Measurements from ENCODE around the gene EFCAB6.

Gene EFCAB6

DNA sequence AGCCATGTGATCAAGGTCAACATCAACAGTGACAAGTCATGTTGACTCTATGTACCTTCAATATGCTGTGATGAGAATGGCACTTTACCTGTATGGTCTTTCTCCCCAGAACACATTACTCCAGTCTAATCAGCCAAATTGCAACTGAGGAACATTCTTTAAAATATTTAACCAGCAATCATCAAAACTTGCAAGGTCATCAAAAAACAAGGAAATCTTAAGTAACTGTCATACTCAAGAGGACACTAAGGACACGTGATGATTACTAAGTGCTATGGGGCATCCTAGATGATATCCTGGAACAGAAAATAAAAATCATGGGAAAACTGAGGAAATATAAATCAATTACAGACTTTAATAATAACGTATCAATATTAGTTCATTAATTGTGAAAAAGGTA, 118.9 kb downstream of the EFCAB6 start:
- DNase-seq = no peak
- no peak overlapping the region for H3K27ac ChIP-seq
- no peaks in the 10 kb centered on the region for H3K36me3 ChIP-seq (replicated peaks)
- no peaks in the 10 kb centered on the region for H3K27me3 ChIP-seq (replicated peaks)
- in situ Hi-C loops (cut with HindIII; ENCODE audit: low pct_ligation_motif_present, low sequenced_read_pairs) = no loop called here
- TF ChIP-seq, protein P1, sequence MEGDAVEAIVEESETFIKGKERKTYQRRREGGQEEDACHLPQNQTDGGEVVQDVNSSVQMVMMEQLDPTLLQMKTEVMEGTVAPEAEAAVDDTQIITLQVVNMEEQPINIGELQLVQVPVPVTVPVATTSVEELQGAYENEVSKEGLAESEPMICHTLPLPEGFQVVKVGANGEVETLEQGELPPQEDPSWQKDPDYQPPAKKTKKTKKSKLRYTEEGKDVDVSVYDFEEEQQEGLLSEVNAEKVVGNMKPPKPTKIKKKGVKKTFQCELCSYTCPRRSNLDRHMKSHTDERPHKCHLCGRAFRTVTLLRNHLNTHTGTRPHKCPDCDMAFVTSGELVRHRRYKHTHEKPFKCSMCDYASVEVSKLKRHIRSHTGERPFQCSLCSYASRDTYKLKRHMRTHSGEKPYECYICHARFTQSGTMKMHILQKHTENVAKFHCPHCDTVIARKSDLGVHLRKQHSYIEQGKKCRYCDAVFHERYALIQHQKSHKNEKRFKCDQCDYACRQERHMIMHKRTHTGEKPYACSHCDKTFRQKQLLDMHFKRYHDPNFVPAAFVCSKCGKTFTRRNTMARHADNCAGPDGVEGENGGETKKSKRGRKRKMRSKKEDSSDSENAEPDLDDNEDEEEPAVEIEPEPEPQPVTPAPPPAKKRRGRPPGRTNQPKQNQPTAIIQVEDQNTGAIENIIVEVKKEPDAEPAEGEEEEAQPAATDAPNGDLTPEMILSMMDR (IDR thresholded peaks at IDR 0.05; ENCODE audit: low read depth, low read length, missing control alignments) = no peak
- no peak overlapping the region for H3K4me3 ChIP-seq (ENCODE audit: low read depth, low read length)

DNA sequence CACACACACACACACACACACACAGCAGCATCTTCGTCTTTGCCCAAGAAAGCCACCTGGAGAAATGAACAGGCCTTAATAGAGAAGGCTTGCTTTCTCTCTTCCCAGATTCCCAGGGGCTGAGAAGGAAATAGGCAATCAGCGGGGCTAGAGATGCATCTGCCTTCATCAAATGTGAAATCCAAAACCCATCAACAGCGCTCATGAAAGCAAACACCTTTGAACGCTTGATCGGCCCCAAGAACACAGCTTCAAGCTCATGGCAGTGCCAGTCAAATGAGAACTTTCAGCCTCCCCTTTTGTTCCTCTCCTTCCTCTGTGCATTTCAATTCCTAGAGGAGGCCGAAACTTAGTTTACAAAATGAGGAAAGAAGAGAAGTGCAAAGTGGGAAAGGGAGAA, 122.7 kb downstream of the EFCAB6 start:
- DNase-seq = no peak
- in situ Hi-C loops (cut with HindIII; ENCODE audit: low pct_ligation_motif_present, low sequenced_read_pairs) = no loop called here
- H3K36me3 ChIP-seq (replicated peaks) = no peaks in the 10 kb centered on the region
- H3K27me3 ChIP-seq (replicated peaks) = no peaks in the 10 kb centered on the region
- H3K4me3 ChIP-seq (ENCODE audit: low read depth, low read length) = no peak overlapping the region
- no peak overlapping the region for H3K27ac ChIP-seq
- TF ChIP-seq, protein P1 (IDR thresholded peaks at IDR 0.05; ENCODE audit: low read depth, low read length, missing control alignments) = no peak

DNA sequence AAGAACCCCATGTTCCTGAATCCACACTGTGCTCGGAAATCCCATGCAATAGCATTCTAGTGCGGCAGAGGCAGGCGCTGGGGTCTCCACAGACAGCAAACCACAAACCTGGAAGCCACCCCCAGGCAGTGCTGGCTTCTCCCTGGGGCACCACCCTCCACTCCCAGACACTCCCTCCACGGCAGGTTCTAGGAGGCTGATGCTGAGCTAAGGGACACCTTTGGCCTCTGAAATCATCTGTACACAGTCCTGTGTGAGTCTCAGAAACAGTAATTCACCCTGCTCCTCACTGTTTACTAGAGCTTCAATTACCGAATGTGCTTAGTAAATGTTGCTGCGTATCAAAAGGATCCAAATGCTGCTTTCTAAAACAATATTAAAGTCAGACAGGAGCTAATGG, 129.3 kb downstream of the EFCAB6 start:
- Histone ChIP-seq H3K27ac (no peak overlapping the region), H3K36me3 (replicated peaks) (no peaks in the 10 kb centered on the region), H3K27me3 (replicated peaks) (peaks cover 3% of the 10 kb centered on the region), H3K4me3 (ENCODE audit: low read depth, low read length) (no peak overlapping the region)
- DNase-seq = no peak
- TF ChIP-seq, protein P1 (IDR thresholded peaks at IDR 0.05; ENCODE audit: low read depth, low read length, missing control alignments) = no peak
- in situ Hi-C loops (cut with HindIII; ENCODE audit: low pct_ligation_motif_present, low sequenced_read_pairs) = no loop called here

DNA sequence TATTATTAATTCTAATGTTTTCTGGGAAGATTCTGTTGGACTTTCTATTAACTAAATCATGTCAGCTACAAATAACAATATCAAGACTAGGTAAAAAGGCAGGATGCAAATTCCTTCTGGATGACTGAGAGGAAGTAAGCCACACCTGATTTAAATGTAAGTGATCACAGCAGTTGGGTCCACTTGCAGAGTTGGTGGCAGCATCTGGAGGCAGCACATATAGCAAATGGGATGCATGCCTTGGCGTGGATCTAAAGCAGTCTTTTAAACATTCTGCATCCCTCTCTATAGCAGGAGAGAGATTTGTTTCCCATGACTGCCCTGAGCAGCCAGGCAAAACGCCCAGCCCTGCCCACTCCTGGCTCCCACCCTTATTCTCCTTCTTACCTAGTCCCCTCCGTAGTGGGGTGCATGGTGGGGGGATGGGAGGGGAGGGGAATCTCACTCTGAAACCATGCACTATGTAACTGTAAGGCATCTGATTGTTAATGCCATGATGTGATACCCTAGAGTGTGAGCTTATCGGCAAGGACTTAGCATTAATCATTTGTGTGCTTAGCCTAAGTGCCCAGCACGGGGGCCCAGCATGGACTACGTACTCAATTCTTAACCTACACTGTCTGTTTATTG, 130.3 kb downstream of the EFCAB6 start:
- no peaks in the 10 kb centered on the region for H3K36me3 ChIP-seq (replicated peaks)
- H3K27me3 ChIP-seq (replicated peaks) = peaks cover 3% of the 10 kb centered on the region
- no peak overlapping the region for H3K4me3 ChIP-seq (ENCODE audit: low read depth, low read length)
- in situ Hi-C loops (cut with HindIII; ENCODE audit: low pct_ligation_motif_present, low sequenced_read_pairs) = no loop called here
- no peak overlapping the region for H3K27ac ChIP-seq
- DNase-seq = no peak
- TF ChIP-seq, protein P1 (IDR thresholded peaks at IDR 0.05; ENCODE audit: low read depth, low read length, missing control alignments) = no peak

DNA sequence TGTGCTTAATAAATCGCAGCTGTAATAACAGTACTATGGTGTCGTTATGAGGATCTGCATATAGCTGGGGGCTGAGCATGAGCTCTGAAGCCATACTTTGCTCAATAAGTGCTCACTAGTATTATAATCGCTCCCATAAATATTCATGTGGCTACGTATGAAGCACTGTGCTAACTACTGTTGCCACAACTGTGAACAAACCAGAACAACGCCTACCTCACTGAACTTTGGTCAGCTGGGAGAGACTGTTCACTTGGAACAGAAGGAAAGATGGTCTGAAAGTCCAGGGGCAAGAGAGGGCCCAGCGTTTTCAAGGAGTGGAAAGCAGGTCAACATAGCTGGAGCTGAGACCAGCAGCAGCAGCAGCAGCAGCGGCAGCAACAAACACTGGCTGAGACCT, 141.6 kb downstream of the EFCAB6 start:
- in situ Hi-C loops (cut with HindIII; ENCODE audit: low pct_ligation_motif_present, low sequenced_read_pairs) = no loop called here
- no peak overlapping the region for H3K27ac ChIP-seq
- DNase-seq = no peak
- H3K27me3 ChIP-seq (replicated peaks) = no peaks in the 10 kb centered on the region
- TF ChIP-seq, protein P1 (IDR thresholded peaks at IDR 0.05; ENCODE audit: low read depth, low read length, missing control alignments) = no peak
- H3K4me3 ChIP-seq (ENCODE audit: low read depth, low read length) = no peak overlapping the region
- H3K36me3 ChIP-seq (replicated peaks) = no peaks in the 10 kb centered on the region

DNA sequence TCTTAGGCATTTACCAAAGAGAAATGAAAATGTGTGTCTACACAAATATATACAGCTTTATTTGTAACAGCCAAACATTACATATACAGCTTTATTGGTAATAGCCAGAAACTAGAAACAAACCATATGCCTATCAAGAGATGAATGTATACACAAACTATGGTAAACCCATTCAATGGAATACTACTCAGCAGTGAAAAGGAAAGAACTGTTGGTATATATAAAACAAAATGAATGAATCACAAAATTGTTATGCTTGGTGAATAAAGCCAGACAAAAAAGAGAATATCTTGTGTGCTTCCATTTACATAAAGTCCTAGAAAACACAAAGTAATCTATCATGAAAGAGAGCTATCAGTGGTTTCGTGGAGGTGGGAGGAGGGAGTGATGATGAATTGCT, 142.9 kb downstream of the EFCAB6 start:
- Histone ChIP-seq H3K36me3 (replicated peaks) (no peaks in the 10 kb centered on the region), H3K4me3 (ENCODE audit: low read depth, low read length) (no peak overlapping the region), H3K27me3 (replicated peaks) (no peaks in the 10 kb centered on the region), H3K27ac (no peak overlapping the region)
- in situ Hi-C loops (cut with HindIII; ENCODE audit: low pct_ligation_motif_present, low sequenced_read_pairs) = no loop called here
- TF ChIP-seq, protein P1 (IDR thresholded peaks at IDR 0.05; ENCODE audit: low read depth, low read length, missing control alignments) = no peak
- no peak for DNase-seq
